Naive thymus-derived CD4-positive, alpha-beta T cell (primary cell): ENCODE results near the gene PAPLN. TPM values are rescaled to one million over a fixed set of nuclear protein-coding genes. Genes with fewer than 3 reads are reported as not detected.

Experiments
- ATAC-seq: fragments of 150-1000 bp; cut with Tn5 transposase; 2 replicates; pipeline ENCODE4 v1.10.0; 2021; ENCODE audit warnings: mild to moderate bottlenecking, moderate library complexity
- CTCF ChIA-PET: fragments of 350-600 bp; sonication (Branson Sonifier 250); formaldehyde crosslinking; loops from one replicate; lab custom pipeline; 2021; ENCODE audit warnings: antibody characterized with exemption; lab: Charles Lee
- POLR2A ChIA-PET: fragments of 350-600 bp; sonication (Branson Sonifier 250); formaldehyde crosslinking; loops from one replicate; lab custom pipeline; 2021; ENCODE audit warnings: antibody characterized with exemption, inconsistent platforms; lab: Charles Lee
- DNase-seq, 9 donors: peaks; one replicate each; pipeline versions ENCODE4 v3.0.0 to v3.0.0-alpha.2; 2020 to 2022; ENCODE audit warnings: mixed read lengths in 1 of 9
- H3K27ac ChIP-seq: one replicate; pipeline ENCODE4 v1.7.0; 2013; ENCODE audit warnings: mild to moderate bottlenecking, low read depth, low read length, moderate library complexity
- H3K27me3 ChIP-seq, 2 donors: one replicate each; pipeline ENCODE4 v1.7.0; 2013; ENCODE audit warnings: low read length in 2 of 2, mild to moderate bottlenecking in 2 of 2, moderate library complexity in 2 of 2; ENCODE audit not compliant: control insufficient read depth in 2 of 2, insufficient read depth in 2 of 2
- H3K36me3 ChIP-seq, 3 experiments: 1 replicate in 2 of 3; 2 replicates in 1 of 3; pipeline ENCODE4 v1.7.0; 2013; ENCODE audit warnings: low read length in 3 of 3, mild to moderate bottlenecking in 3 of 3, moderate library complexity in 1 of 3; ENCODE audit not compliant: insufficient read depth in 3 of 3, control insufficient read depth in 2 of 3
- H3K4me1 ChIP-seq, 2 donors: one replicate each; pipeline ENCODE4 v1.7.0; 2013; ENCODE audit warnings: low read length in 2 of 2, mild to moderate bottlenecking in 2 of 2, moderate library complexity in 1 of 2; ENCODE audit not compliant: control insufficient read depth in 2 of 2, insufficient read depth in 2 of 2
- H3K4me3 ChIP-seq: 2 replicates; pipeline ENCODE4 v1.7.0; 2013; ENCODE audit warnings: mild to moderate bottlenecking, low read length
- H3K9me3 ChIP-seq, 3 experiments: 1 replicate in 2 of 3; 2 replicates in 1 of 3; pipeline ENCODE4 v1.7.0; 2013; ENCODE audit warnings: low read length in 3 of 3; ENCODE audit not compliant: control insufficient read depth in 2 of 3
- H3K27ac Mint-ChIP-seq, 9 donors: one replicate each; pipeline ENCODE4 v1.8.0; 2020 to 2022; ENCODE audit warnings: mixed read lengths in 9 of 9, mild to moderate bottlenecking in 8 of 9, moderate library complexity in 5 of 9, inconsistent platforms in 2 of 9
- H3K27me3 Mint-ChIP-seq, 5 donors: one replicate each; pipeline ENCODE4 v1.8.0; 2021 to 2022; ENCODE audit warnings: mixed read lengths in 5 of 5, mild to moderate bottlenecking in 1 of 5
- H3K36me3 Mint-ChIP-seq, 5 donors: one replicate each; pipeline ENCODE4 v1.8.0; 2020 to 2022; ENCODE audit warnings: mixed read lengths in 5 of 5, mild to moderate bottlenecking in 3 of 5, inconsistent platforms in 1 of 5
- H3K4me1 Mint-ChIP-seq, 7 donors: one replicate each; pipeline ENCODE4 v1.8.0; 2020 to 2022; ENCODE audit warnings: mixed read lengths in 7 of 7, mild to moderate bottlenecking in 3 of 7, inconsistent platforms in 1 of 7
- H3K4me3 Mint-ChIP-seq, 10 donors: one replicate each; pipeline ENCODE4 v1.8.0; 2020 to 2022; ENCODE audit warnings: mild to moderate bottlenecking in 10 of 10, mixed read lengths in 10 of 10, moderate library complexity in 6 of 10, inconsistent platforms in 2 of 10
- H3K9me3 Mint-ChIP-seq, 11 donors: one replicate each; pipeline ENCODE4 v1.8.0; 2020 to 2022; ENCODE audit warnings: mixed read lengths in 11 of 11, mild to moderate bottlenecking in 4 of 11, inconsistent platforms in 1 of 11, moderate library complexity in 1 of 11
- intact Hi-C, 2 donors: fragments of 100-400 bp; cut with micrococcal nuclease; formaldehyde crosslinking; loops; one replicate each; pipeline ENCODE4 v1.15.1; 2023
- polyA plus RNA-seq, 2 donors: library from polyadenylated mRNA; unstranded; fragments of 300-500 nt; fragmentation: Illumina TruSeq; gene quantifications; one replicate each; pipeline ENCODE4 v1.2.3, GENCODE V29; 2021
- total RNA-seq, 6 experiments: library from RNA in 5 of 6; stranded (reverse) in 5 of 6; gene quantifications; 1 replicate in 5 of 6; 2 replicates in 1 of 6; pipeline ENCODE4 v1.2.3 and lab custom pipeline; 2021 to 2026

The PAPLN gene
- total and polyA plus RNA-seq, 7 experiments from 2014 or later, result 0.08 to 1.4 (median 0.44) TPM

- no peak overlapping the region for H3K27ac Mint-ChIP-seq
- CTCF ChIA-PET, result no interaction called here
- peaks cover 0 to 2% (median 0%) of the 10 kb centered on the region in 11 donors for H3K9me3 Mint-ChIP-seq
- no peaks in the 10 kb centered on the region for H3K36me3 ChIP-seq
- no peaks in the 10 kb centered on the region for H3K27me3 ChIP-seq
- DNase-seq (no peak), ATAC-seq (no peak)
- H3K36me3 Mint-ChIP-seq, result peaks cover 0 to 4% (median 0%) of the 10 kb centered on the region in 5 donors
- no peak overlapping the region for H3K27ac ChIP-seq
- peaks cover 16 to 34% (median 29%) of the 10 kb centered on the region in 7 donors for H3K4me1 Mint-ChIP-seq
- peaks cover 0 to 4% of the 10 kb centered on the region in 2 donors for H3K4me1 ChIP-seq
- peaks cover 47 to 67% (median 59%) of the 10 kb centered on the region in 5 donors for H3K27me3 Mint-ChIP-seq
- POLR2A ChIA-PET, result no interaction called here
- H3K4me3 ChIP-seq, result no peak overlapping the region
- intact Hi-C loops, result no loop called here
- H3K9me3 ChIP-seq, result no peaks in the 10 kb centered on the region
- peak overlapping the region in 1 of 10 donors; percentile 12 for H3K4me3 Mint-ChIP-seq
Observed at GRCh38 chr14:73243341-73243740, 6.0 kb downstream of the PAPLN start.

GRCh38 chr14:73243748-73244147 lies 6.4 kb downstream of the PAPLN start:
- peaks cover 0 to 2% (median 0%) of the 10 kb centered on the region in 11 donors for H3K9me3 Mint-ChIP-seq
- peaks cover 43 to 62% (median 55%) of the 10 kb centered on the region in 5 donors for H3K27me3 Mint-ChIP-seq
- Histone ChIP-seq H3K36me3 (no peaks in the 10 kb centered on the region), H3K27me3 (no peaks in the 10 kb centered on the region), H3K4me1 (peaks cover 0 to 4% of the 10 kb centered on the region in 2 donors), H3K9me3 (no peaks in the 10 kb centered on the region), H3K27ac (no peak overlapping the region), H3K4me3 (no peak overlapping the region)
- H3K27ac Mint-ChIP-seq, result peak overlapping the region in 1 of 9 donors; percentile 6
- no peak for ATAC-seq
- DNase-seq, result no peak
- CTCF ChIA-PET, result no interaction called here
- POLR2A ChIA-PET, result no interaction called here
- H3K4me3 Mint-ChIP-seq, result peak overlapping the region in 1 of 10 donors; percentile 12
- peaks cover 16 to 34% (median 27%) of the 10 kb centered on the region in 7 donors for H3K4me1 Mint-ChIP-seq
- intact Hi-C loops, result no loop called here
- H3K36me3 Mint-ChIP-seq, result peaks cover 0 to 4% (median 0%) of the 10 kb centered on the region in 5 donors

GRCh38 chr14:73244541-73245290 lies 7.4 kb downstream of the PAPLN start:
- peaks cover 0 to 4% (median 0%) of the 10 kb centered on the region in 5 donors for H3K36me3 Mint-ChIP-seq
- ATAC-seq (no peak), DNase-seq (no peak)
- POLR2A ChIA-PET, result no interaction called here
- Histone ChIP-seq H3K9me3 (no peaks in the 10 kb centered on the region), H3K27me3 (no peaks in the 10 kb centered on the region), H3K4me1 (peaks cover 0 to 4% of the 10 kb centered on the region in 2 donors), H3K36me3 (no peaks in the 10 kb centered on the region), H3K4me3 (no peak overlapping the region), H3K27ac (no peak overlapping the region)
- H3K27me3 Mint-ChIP-seq, result peaks cover 38 to 53% (median 46%) of the 10 kb centered on the region in 5 donors
- peaks cover 0 to 2% (median 0%) of the 10 kb centered on the region in 11 donors for H3K9me3 Mint-ChIP-seq
- CTCF ChIA-PET, result no interaction called here
- H3K4me1 Mint-ChIP-seq, result peaks cover 16 to 34% (median 21%) of the 10 kb centered on the region in 7 donors
- peak overlapping the region; percentile 7 to 81 (median 70) for H3K4me3 Mint-ChIP-seq
- intact Hi-C loops, result no loop called here
- peak overlapping the region in 1 of 9 donors; percentile 5 for H3K27ac Mint-ChIP-seq

- Histone ChIP-seq H3K4me1 (peaks cover 0 to 4% of the 10 kb centered on the region in 2 donors), H3K4me3 (peak overlapping the region; percentile 48), H3K36me3 (no peaks in the 10 kb centered on the region), H3K27me3 (no peaks in the 10 kb centered on the region), H3K9me3 (no peaks in the 10 kb centered on the region), H3K27ac (no peak overlapping the region)
- Mint-ChIP-seq H3K4me1 (peaks cover 16 to 32% (median 21%) of the 10 kb centered on the region in 7 donors), H3K9me3 (peaks cover 0 to 2% (median 0%) of the 10 kb centered on the region in 11 donors), H3K4me3 (peak overlapping the region; percentile 65 to 85 (median 76)), H3K27ac (peak overlapping the region in 1 of 9 donors; percentile 14), H3K36me3 (peaks cover 0 to 4% (median 0%) of the 10 kb centered on the region in 5 donors), H3K27me3 (peaks cover 33 to 45% (median 38%) of the 10 kb centered on the region in 5 donors)
- ChIA-PET POLR2A (no interaction called here), CTCF (no interaction called here)
- DNase-seq, result peak in 8 of 9 donors; percentile 17 to 60 (median 32)
- intact Hi-C loops, result no loop called here
- ATAC-seq, result peak; percentile 83
Observed at GRCh38 chr14:73245480-73246325, 8.4 kb downstream of the PAPLN start.

GRCh38 chr14:73246387-73247150 lies 9.3 kb downstream of the PAPLN start:
- peak overlapping the region; percentile 44 to 85 (median 72) for H3K4me3 Mint-ChIP-seq
- no peak overlapping the region for H3K27ac Mint-ChIP-seq
- CTCF ChIA-PET, result no interaction called here
- H3K27me3 Mint-ChIP-seq, result peaks cover 28 to 41% (median 31%) of the 10 kb centered on the region in 5 donors
- peak overlapping the region; percentile 48 for H3K4me3 ChIP-seq
- H3K27me3 ChIP-seq, result no peaks in the 10 kb centered on the region
- intact Hi-C loops, result no loop called here
- H3K36me3 ChIP-seq, result no peaks in the 10 kb centered on the region
- H3K4me1 Mint-ChIP-seq, result peaks cover 15 to 30% (median 21%) of the 10 kb centered on the region in 7 donors
- H3K9me3 ChIP-seq, result no peaks in the 10 kb centered on the region
- DNase-seq (no peak), ATAC-seq (no peak)
- POLR2A ChIA-PET, result no interaction called here
- peaks cover 0 to 4% (median 0%) of the 10 kb centered on the region in 5 donors for H3K36me3 Mint-ChIP-seq
- H3K27ac ChIP-seq, result no peak overlapping the region
- peaks cover 0 to 4% of the 10 kb centered on the region in 2 donors for H3K4me1 ChIP-seq
- H3K9me3 Mint-ChIP-seq, result peaks cover 0 to 2% (median 0%) of the 10 kb centered on the region in 11 donors
